ENCODE results near the gene PCBP1.

DNA sequence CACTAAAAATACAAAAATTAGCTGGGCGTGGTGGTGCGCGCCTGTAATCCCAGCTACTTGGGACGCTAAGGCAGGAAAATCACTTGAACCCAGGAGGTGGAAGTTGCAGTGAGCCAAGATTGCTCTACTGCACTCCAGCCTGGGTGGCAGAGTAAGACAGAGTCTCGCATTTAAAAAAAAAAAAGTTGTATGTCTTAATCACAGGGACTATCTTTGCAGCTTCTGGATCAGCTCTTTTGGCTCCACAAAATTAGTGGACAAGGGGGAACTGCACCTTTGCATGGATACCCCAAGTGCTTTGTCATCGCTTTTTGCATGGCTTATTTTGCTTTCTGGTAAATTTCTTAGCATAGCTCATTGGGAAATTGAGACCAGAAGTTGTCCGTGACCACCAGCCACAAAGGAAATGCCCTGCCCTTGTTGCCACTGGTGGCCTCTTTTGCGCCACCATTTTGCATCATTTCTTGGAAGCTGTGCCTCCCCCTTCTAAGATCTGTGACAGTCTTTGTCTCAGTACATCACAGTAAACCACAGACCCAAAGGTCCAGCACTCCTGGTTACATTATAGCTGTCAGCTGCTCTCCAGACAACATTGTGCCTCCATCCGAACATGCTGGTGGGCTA lies 43.9 kb upstream of the PCBP1 start:
- TF ChIP-seq, protein P1, sequence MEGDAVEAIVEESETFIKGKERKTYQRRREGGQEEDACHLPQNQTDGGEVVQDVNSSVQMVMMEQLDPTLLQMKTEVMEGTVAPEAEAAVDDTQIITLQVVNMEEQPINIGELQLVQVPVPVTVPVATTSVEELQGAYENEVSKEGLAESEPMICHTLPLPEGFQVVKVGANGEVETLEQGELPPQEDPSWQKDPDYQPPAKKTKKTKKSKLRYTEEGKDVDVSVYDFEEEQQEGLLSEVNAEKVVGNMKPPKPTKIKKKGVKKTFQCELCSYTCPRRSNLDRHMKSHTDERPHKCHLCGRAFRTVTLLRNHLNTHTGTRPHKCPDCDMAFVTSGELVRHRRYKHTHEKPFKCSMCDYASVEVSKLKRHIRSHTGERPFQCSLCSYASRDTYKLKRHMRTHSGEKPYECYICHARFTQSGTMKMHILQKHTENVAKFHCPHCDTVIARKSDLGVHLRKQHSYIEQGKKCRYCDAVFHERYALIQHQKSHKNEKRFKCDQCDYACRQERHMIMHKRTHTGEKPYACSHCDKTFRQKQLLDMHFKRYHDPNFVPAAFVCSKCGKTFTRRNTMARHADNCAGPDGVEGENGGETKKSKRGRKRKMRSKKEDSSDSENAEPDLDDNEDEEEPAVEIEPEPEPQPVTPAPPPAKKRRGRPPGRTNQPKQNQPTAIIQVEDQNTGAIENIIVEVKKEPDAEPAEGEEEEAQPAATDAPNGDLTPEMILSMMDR (IDR thresholded peaks at IDR 0.05; ENCODE audit: insufficient read depth, low read length): no peak
- peak; percentile 81 for TF ChIP-seq POLR2AphosphoS5 (IDR thresholded peaks at IDR 0.05; ENCODE audit: low read depth)
- TF ChIP-seq, protein P2, sequence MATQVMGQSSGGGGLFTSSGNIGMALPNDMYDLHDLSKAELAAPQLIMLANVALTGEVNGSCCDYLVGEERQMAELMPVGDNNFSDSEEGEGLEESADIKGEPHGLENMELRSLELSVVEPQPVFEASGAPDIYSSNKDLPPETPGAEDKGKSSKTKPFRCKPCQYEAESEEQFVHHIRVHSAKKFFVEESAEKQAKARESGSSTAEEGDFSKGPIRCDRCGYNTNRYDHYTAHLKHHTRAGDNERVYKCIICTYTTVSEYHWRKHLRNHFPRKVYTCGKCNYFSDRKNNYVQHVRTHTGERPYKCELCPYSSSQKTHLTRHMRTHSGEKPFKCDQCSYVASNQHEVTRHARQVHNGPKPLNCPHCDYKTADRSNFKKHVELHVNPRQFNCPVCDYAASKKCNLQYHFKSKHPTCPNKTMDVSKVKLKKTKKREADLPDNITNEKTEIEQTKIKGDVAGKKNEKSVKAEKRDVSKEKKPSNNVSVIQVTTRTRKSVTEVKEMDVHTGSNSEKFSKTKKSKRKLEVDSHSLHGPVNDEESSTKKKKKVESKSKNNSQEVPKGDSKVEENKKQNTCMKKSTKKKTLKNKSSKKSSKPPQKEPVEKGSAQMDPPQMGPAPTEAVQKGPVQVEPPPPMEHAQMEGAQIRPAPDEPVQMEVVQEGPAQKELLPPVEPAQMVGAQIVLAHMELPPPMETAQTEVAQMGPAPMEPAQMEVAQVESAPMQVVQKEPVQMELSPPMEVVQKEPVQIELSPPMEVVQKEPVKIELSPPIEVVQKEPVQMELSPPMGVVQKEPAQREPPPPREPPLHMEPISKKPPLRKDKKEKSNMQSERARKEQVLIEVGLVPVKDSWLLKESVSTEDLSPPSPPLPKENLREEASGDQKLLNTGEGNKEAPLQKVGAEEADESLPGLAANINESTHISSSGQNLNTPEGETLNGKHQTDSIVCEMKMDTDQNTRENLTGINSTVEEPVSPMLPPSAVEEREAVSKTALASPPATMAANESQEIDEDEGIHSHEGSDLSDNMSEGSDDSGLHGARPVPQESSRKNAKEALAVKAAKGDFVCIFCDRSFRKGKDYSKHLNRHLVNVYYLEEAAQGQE (IDR thresholded peaks at IDR 0.05; ENCODE audit: insufficient replicate concordance, low read depth): no peak
- no peak for TF ChIP-seq GABPA (IDR thresholded peaks at IDR 0.05; ENCODE audit: low read depth)
